Fibroblast of skin of right quadriceps (primary cell): Measurements from ENCODE around the gene KLHDC4.
"Not testable (repeated sequence)": the region's sequence is repeated elsewhere in the genome, so short reads cannot be mapped to it uniquely, and the experiment has no call there.

Experiments used
- DNase-seq: peaks from one replicate; pipeline ENCODE4 v3.0.0-alpha.2; 2013

The KLHDC4 gene

DNA sequence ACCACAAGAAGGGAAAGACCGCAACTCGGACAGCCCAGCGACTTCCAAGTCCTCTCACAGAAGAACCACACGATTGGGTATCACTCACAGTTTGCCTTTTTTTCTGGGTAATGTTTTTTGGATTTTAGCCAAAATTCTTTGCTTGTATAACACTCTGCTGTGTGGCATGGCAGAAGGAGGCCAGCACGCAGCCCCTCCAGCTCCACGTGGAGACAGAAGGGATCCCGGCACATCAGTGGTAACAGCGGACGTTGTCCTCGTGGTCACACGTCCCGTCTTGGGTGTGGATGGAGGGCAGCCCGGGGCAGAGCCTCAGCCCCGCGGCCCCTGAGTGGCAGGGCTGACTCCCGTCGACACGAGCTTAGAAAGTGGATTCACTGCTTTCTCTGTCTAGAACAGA, 69.1 kb downstream of the KLHDC4 start:
- no peak for DNase-seq

DNA sequence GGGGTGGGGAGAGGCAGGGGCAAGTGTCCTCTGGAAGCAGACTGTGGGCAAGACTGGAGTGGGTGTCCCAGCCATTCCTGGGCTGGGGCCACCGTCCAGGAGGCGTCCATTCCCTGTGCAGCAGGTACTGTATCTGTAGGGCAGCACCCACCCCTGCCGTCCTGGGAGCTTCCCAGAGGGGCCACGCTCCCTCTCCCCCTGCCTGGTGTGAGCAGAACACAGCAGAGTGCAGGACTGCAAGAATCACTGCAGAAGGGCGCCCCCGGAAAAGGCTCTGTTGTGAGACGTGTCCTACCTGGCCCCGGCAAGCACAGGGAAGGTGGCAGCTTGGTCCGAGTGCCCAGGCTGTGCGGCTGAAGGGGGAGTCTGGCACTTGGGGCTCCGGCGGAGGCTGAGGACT, 70.3 kb downstream of the KLHDC4 start:
- no peak for DNase-seq

DNA sequence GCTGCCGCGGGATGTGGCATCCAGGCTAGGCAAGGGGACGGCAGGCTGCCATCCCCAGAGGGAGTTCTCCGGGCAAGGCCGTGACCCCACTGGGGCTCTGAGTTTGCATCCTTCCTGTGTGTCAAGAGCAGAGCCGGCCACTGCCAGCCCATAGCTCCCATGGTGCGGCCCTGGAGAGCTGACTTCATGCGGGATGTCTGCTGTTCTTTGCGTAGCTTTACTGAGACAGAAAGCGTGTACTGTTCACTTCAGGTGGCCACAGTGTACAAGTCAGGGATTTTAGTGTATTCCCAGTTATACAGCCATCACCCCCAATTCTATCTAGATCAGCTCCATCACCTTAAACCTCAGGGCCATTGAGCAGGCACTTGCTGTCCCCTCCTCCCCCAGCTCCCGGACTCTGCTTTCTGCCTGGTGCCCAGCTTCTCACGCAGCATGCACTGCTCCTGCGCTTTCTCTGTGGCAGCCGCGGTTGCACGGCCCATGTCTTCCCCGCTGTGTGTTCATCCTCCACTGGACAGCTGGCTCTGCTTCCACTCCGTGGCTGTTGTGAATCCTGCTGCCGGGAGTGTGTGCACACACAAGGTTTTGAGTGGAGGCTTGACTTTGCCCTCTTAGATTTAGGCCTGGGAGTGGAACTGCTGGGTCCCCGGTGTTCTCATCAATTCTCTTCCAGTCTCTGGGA, 71.2 kb downstream of the KLHDC4 start:
- no peak for DNase-seq

DNA sequence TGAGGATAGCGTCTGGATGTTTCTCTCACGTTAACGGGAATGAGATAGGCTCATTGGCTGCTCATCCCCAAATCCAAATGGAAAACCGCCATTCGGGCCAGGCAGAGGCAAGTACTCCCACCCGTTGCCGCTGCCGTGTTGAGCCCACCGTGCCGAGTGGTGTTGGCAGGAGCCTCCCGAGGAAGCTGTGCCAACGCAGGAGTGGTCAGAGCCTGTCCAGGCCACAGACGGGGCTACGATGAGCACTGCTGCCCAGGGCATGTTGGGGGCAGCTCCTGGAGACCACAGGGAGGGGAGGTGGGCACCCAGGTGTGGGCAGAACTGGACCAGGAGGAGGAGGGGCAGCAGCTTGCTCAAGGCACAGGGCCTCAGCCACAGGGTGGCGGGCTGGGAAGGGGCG, 72.0 kb downstream of the KLHDC4 start:
- no peak for DNase-seq

DNA sequence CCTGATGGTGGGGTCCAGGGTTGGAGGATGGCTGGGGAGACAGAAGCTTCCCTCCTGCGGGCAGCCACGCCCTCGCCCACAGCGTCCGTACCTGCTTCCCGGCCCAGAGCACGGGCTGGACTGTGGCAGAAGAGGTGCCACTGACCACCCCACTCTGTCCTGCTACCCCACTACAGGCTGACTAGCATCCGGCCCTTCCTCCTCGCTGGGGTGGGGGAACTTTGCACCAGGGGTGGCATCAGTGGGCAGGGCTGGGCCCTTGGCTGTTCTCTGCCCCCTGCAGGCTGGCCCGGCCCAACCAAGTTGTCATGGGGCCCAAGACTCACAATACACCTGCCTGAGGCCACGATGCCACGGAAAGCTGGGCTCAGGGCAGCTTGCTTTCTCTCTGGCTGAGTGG, 73.0 kb downstream of the KLHDC4 start:
- no peak for DNase-seq

DNA sequence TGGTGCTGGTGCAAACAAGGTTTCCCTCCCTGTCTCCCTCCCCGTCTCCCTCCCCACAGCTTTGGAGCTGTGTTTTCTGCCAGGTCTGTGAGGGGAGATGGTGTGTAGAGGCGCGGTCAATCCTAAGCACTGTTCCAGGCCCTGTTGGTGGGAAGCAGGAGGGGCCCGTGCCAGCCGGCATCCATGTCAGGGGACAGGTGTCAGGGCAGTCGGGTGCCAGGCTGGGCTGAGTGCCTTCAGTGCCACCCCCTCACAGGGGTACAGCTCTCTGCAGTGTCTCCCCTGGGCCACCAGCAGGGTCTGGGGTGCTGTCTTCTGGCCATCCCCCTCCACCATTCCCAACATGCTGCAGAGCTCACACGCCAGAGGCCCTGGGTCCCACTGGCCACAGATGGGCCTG, 73.6 kb downstream of the KLHDC4 start:
- no peak for DNase-seq

DNA sequence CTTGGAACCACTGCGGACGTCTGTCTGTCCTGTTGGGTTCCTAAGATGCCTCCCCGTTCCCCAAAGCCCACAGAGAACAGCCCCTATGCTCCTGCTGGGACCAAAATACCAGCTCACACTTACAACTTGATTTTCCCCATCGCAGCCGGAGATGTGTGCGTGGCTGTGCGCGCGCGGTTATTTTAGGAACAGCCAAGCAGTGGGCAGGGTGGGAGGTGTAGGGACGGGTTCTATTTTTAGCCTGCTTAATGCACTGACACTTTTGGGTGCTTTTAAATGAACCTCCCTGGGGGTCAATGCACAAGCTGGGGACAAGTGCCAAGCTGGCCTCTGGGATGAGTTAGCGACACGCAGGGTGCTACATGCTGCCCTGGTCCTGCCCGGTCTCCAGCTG, 74.1 kb downstream of the KLHDC4 start:
- no peak for DNase-seq

DNA sequence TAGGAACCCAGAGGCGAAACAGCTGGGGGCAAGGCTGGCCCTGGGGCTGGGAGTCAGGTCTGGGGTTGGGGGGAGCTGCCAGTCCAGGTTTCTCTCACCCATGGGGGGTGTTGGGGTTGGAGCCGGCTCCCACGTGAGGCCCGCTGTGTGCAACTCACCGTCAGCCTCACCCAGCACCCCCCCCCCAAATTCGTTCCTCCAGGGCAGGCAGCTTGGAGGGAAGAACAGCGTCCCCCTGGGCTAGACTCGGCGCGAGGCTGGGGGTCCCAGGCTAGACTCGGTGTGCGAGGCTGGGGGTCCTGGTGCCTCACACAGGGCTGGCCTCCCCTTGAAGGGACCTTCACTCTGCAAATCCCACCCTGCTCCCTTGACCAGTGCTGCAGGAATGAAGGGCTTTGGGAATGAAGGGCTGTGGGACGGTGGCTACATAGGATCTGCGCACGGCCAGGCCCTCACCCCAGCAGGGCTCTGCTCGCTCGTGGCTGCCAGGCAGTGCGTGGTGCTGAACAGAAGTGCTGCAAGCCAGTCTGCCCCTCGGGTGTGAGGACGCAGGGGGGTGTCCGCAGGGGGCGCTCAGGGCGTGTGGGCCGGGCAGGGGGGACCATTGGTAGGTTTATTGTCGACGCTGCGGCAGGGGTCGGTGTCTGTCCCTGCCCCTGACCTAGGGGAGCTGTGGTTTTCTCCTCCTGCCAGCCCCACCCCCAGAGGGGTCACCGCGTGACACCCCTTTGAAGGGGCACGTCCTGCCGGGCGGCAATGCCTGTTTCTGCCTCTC, 74.7 kb downstream of the KLHDC4 start:
- DNase-seq: no peak

DNA sequence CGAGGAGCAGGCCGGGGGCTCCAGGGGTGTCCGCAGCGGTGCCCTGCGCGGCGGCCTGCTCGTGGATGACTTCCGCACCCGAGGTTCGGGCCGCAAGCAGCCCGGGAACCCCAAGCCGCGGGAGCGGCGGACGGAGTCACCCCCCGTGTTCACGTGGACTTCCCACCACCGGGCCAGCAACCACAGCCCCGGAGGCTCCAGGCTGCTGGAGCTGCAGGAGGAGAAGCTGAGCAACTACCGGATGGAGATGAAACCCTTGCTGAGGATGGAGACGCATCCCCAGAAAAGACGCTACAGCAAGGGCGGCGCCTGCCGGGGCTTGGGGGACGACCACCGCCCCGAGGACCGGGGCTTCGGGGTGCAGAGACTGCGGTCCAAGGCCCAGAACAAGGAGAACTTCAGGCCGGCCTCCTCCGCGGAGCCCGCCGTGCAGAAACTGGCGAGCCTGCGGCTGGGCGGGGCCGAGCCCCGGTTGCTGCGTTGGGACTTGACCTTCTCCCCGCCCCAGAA, 75.8 kb downstream of the KLHDC4 start:
- DNase-seq: no peak

DNA sequence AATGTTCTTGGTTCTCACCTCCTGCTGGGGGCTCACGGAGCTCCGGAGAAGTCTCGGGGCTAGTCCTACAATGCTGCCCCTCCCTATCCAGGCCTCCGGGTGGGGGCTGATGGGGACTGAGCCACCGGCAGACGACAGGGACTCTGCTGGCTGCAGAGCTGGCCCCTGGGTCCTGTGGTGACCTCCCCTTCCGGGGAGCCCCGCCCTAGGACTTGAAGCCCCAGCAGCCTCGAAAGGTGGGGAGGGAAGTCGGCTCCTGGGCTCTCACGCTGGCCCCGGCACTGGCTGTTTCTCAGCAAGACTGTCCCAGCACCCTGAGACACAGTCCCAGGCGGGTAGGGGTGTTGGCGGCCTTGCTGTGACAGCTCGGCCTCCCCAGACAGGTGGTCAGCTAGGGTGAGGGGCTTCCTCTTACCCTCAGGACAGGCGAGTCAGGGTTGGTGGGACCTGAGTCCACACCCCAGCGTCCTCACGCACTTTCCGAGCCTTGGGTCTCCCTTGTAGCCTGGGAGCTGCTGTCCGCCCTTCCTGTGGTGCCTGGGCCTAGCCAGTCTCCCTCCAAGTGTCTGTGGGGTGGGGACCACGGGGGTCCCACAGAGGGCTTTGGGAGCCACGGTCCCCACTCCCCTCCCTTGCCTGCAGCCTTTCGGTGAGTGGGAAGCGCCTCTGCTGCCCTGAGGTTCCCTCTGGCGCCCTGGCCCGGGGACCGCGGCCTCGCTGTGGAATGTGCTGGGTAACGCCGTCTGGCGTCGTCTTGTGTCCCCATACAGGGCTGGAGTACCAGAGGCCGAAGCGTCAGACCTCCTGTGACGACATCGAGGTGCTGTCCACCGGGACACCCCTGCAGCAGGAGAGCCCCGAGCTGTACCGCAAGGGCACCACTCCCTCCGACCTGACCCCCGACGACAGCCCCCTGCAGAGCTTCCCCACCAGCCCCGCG, 76.6 kb downstream of the KLHDC4 start:
- no peak for DNase-seq

DNA sequence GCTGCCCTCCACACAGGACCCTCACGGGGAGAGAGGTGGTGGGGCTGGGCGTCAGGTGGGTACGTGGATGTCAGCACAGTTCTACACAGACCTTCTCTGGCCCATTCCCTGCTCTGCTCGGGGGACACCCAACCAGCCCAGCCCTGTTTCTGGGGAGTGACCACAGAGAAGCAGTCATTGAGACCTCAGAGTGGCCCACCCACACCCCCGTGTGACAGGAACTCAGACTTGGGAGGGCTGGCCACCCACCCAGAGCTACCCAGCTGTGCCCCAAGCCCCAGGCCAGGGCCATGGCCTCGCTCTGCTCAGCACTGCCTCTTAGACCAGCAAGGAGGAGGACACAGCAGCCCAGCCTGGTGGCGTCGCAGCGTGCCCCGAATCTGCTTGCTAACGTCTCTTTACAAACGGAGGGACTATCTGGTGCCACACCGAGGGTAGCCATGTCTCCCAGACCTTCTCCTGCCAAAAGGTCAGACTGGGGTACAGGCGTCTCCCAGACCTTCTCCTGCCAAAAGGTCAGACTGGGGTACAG, 77.7 kb downstream of the KLHDC4 start:
- no peak for DNase-seq

DNA sequence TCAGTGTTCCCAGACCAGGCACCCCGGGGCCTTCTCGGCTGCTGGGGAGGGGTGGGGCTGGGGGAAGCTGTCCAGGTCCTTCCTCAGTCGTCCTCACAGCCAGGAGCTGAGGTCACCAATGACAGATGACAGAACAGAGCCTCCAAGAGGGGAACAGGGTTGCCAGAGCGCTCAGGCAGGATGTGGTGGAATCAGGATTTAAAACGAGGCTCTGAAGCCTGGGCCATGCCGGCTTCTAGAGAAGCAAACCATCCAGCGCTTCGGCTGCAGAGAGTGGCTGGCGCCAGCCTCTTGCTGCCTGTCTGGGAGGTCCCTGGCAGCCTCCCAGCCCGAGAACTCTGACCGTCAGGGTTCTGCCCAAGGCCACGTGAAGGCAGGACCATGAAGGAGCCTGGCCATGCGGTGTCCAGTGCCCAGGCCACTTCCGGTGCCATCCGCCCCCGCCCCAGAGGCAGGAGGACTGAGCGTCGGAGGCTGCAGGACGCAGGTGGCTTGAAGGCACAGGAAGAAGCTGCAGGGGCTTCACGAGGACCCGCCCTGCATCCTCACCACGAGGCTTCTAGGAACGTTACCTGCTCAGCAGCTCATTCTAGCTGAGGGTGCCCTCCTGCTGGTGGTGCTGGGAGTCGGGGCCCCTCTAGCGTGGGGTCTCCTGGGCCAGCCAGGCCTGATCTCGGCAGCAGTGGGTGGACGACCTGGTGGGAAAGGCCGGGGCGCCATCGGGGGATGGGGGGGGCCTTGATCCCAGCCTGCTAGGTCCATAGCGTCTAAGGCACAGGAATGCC, 78.5 kb downstream of the KLHDC4 start:
- no peak for DNase-seq

DNA sequence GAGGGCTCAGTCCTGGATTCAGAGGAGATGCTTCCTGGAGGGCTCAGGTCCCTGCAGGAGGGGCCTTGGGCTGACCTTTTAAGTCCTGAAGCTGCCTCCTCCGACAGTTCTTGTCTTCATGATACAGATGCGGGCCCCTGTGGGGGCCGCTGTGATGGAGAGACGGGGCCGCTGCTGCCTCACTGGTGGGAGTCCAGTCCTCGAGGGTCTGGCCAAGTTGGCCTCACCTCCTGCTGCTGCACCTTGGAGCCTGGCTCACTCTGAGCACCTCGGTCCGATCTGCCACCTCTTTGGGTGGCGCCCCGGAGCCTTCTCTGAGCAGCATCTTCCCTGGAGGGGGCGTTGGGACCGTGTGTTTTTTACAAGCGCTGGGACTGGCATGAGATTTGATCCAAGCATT, 79.1 kb downstream of the KLHDC4 start:
- no peak for DNase-seq

DNA sequence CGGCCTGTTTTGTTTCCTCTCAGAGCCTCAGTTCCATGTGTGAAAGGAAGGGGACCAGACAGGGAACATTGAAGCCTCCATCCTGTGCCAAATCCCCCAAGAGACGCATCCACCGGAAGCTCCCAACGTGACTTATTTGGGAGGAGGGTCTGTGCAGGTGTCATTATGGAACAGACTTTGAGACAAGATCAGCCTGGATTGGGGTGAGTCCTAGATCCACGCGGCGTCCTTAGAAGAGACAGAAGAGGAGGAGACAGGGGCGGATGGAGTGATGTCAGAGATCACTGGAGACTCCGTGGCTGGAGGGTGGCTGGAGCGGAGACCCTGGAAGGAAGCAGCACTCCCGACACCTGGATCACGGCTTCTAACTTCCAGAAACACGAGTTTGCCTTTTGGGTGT, 80.0 kb downstream of the KLHDC4 start:
- DNase-seq: no peak

DNA sequence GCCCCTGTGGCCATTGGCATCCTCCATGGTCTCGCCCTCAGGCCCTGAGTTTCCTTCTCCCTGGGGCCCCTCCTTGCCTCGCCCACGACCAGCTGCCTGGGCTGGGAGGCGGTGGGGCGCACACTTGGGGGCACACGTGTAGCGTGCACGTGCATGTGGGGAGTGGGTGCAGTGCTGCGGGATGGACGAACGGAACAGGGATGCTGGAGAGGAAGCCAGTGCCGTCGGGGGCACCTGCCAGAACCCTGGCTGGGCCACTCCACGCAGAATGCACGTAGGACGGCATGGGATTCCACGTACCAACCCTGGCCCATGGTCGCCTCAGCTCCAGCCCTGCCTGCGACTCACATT, 80.4 kb downstream of the KLHDC4 start:
- no peak for DNase-seq

DNA sequence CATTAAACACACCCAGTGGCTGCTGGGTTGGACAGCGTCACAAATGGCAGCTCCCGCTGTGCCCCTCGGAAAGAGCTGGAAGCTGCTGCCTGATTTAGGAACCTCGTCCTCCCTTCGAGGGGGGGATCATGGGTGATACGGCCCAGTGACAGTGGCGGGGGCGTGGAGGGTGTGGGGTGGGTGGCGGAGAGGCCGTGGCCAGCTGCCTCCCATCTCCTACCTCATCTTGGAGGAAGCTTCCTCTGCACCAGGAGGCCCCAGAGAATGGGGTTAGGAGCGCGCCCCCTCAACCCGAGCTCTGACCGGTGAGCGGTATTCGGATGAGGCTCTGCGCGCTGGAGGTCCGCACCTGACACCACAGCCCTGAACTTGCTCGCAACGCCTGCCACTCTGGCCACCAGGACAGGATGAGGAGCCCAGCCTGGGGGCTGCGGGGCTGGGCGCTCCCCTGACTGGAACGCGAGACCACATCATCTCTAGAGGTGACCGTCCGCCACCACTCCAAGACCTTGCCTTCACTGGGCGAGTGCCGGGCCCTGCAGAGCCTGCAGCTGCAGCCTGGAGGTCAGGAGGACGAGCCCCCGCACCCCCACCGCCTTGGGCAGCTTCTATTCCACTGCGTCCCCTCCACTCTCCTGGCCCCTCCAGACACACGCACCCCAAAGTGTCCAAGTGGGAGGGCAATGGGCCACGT, 80.9 kb downstream of the KLHDC4 start:
- no peak for DNase-seq

DNA sequence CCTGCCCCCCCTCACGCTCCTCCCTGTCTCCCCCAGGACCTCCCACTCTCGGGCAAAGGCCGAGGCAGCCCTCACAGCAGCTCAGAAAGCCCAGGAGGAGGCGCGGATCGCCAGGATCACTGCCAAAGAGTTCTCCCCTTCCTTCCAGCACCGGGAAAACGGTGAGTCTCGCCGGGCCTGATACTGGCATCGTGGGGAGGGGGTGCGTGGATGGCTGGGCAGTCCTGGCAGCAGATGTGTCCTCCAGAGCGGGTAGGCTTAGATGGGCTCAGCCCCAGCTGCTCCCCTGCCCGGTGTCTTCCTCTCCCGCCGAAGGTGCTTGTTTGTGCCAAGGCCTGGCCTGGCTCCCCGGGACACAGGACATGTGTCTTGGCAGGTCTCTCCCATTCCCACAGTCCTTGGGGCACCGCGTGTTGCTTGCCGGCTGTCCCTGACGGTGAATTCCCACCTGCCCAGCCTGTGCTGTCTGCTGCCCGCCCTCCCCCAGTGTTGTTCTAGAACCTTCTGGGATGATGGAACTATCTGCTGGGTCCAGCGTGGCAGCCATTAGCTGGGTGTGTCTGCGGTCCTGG, 81.6 kb downstream of the KLHDC4 start:
- no peak for DNase-seq

DNA sequence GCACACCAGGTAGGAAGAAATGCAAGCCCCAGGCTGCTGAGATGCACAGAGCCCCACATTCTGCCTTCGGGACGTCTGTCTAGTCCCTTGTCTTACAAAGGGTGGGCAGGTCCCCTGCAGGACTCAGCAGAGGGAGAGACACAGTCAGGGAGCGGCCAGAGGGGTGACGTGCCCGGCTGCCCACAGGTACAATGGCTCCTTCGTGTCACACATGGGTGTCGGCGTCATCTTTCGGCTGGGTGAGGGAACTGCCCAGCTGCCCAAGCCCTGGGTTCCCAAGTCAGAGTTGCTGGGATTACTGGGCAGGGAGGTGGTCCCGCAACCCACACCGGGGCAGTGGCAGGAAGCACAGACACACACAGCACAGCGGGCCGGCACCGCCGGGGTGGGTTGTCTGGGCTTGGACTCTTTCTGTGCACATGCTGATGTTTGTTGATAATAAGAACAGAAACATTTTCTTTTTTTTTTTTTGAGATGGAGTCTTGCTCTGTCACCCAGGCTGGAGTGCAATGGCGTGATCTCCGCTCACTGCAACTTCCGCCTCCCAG, 82.9 kb downstream of the KLHDC4 start:
- DNase-seq: no peak

DNA sequence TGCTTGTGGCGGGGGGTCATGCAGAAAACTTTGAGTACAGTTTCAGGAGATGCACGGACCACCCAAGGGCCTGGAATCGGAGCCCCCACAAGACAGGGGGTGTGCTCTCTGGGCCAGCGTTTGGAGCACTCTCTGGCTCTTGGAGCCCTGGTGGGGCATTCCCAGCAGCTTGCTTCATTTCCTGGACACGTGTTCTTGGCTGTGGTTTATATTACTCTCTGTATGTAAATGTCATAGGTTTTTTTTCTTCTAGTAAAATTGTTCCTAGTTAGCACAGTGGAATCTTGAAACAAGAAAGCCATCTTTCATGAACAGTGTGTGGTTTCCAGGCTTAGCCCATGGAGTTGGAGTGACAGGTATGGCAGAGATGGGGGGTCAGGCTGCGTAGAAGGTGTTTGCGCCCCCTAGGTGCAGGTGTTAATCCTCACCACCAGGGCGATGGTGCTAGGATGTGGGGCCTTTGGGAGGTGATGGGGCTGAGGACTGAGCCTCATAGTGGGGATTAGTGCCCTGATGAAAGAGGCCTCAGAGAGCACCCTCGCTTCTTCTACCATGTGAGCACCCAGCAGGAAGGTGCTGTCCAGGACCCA, 83.7 kb downstream of the KLHDC4 start:
- peak; percentile 71 for DNase-seq

DNA sequence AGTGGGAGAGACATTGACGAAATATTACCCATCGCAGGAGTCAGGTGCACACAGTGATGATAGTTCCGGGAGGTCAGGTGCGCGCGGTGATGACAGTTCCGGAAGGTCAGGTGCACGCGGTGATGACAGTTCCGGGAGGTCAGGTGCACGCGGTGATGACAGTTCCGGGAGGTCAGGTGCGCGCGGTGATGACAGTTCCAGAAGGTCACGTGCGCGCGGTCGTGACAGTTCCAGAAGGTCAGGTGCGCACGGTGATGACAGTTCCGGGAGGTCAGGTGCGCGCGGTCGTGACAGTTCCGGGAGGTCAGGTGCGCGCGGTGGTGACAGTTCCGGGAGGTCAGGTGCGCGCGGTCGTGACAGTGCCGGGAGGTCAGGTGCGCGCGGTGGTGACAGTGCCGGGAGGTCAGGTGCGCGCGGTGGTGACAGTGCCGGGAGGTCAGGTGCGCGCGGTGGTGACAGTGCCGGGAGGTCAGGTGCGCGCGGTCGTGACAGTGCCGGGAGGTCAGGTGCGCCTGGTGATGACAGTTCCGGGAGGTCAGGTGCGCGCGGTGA, 84.7 kb downstream of the KLHDC4 start:
- DNase-seq: not testable (repeated sequence)
